ENCODE measurements around the gene PSMD8.

- no peak for TF ChIP-seq CTCF (IDR thresholded peaks at IDR 0.05; ENCODE audit: extremely low read depth in 1 of 2, insufficient read depth in 1 of 2, low read depth in 1 of 2, low read length in 2 of 2)
- TF ChIP-seq EZH2 (IDR thresholded peaks at IDR 0.05; ENCODE audit: borderline replicate concordance, low read depth, low read length, severe bottlenecking) = no peak
- no peak for TF ChIP-seq POLR2A (IDR thresholded peaks at IDR 0.05; ENCODE audit: low read depth, low read length)
- no peak for TF ChIP-seq POLR2AphosphoS5 (IDR thresholded peaks at IDR 0.05; ENCODE audit: insufficient read depth, low read depth, low read length)
- no peak for TF ChIP-seq MAX (IDR thresholded peaks at IDR 0.05; ENCODE audit: insufficient read depth, insufficient read length)
- no peak for TF ChIP-seq JUN (IDR thresholded peaks at IDR 0.05; ENCODE audit: borderline replicate concordance, insufficient read depth, insufficient read length, low read depth)
Observed at GRCh38 chr19:38367041-38367440, 7.3 kb upstream of the PSMD8 start.
